Pulmonary artery endothelial cell (primary cell): ENCODE data around the gene NTRK1. TPM values are rescaled to one million over a fixed set of nuclear protein-coding genes. Genes with fewer than 3 reads are reported as not detected.

Experiments
- DNase-seq: peaks from one replicate; pipeline ENCODE4 v3.0.0-alpha.2; 2011; ENCODE audit warnings: low read depth, low spot score
- total RNA-seq: library from RNA; depleted of rRNA; stranded (reverse); fragments of >200 nt; gene quantifications from 2 replicates; pipeline ENCODE4 v1.2.3, GENCODE V29; 2014

NTRK1 gene
- total RNA-seq, 1 donor from 2014 or later: under 0.01 TPM

GRCh38 chr1:156897078-156897825 is 36.6 kb downstream of the NTRK1 start:
- DNase-seq: no peak

- DNase-seq: peak; percentile 93
Measured at GRCh38 chr1:156898161-156898566, 37.5 kb downstream of the NTRK1 start.

- DNase-seq: no peak
Measured at GRCh38 chr1:156898971-156899664, 38.5 kb downstream of the NTRK1 start.

GRCh38 chr1:156899956-156900718 is 39.5 kb downstream of the NTRK1 start:
- no peak for DNase-seq

- no peak for DNase-seq
Measured at GRCh38 chr1:156900896-156901589, 40.4 kb downstream of the NTRK1 start.

- no peak for DNase-seq
Measured at GRCh38 chr1:156901590-156901900, 40.9 kb downstream of the NTRK1 start.

- no peak for DNase-seq
Measured at GRCh38 chr1:156901966-156902915, 41.6 kb downstream of the NTRK1 start.

GRCh38 chr1:156903328-156904091 is 42.8 kb downstream of the NTRK1 start:
- DNase-seq: no peak

GRCh38 chr1:156904187-156904959 is 43.7 kb downstream of the NTRK1 start:
- no peak for DNase-seq

- no peak for DNase-seq
Measured at GRCh38 chr1:156905176-156905575, 44.5 kb downstream of the NTRK1 start.

- DNase-seq: no peak
Measured at GRCh38 chr1:156905651-156906050, 45.0 kb downstream of the NTRK1 start.

GRCh38 chr1:156906206-156906906 is 45.7 kb downstream of the NTRK1 start:
- DNase-seq: no peak

- no peak for DNase-seq
Measured at GRCh38 chr1:156908541-156908940, 47.9 kb downstream of the NTRK1 start.

- DNase-seq: no peak
Measured at GRCh38 chr1:156908955-156909354, 48.3 kb downstream of the NTRK1 start.

- DNase-seq: no peak
Measured at GRCh38 chr1:156909671-156910070, 49.0 kb downstream of the NTRK1 start.

- DNase-seq: no peak
Measured at GRCh38 chr1:156910309-156910782, 49.7 kb downstream of the NTRK1 start.

GRCh38 chr1:156911577-156912298 is 51.1 kb downstream of the NTRK1 start:
- no peak for DNase-seq

- DNase-seq: no peak
Measured at GRCh38 chr1:156912310-156912709, 51.6 kb downstream of the NTRK1 start.
